Upper lobe of left lung (tissue), 4 donors: Measurements from ENCODE around the gene SPRED2.

ENCODE experiments used
- CTCF ChIP-seq, 6 experiments: fragments of 450-650 bp in 4 of 6; fragments of 200-600 bp in 2 of 6; sonication (generic) in 2 of 6; IDR thresholded peaks; one replicate each; pipeline ENCODE4 v1.5.1; 2016 to 2019; ENCODE audit warnings: antibody characterized with exemption in 6 of 6
- POLR2A ChIP-seq, 4 donors: fragments of 450-650 bp; IDR thresholded peaks; one replicate each; pipeline ENCODE4 v1.5.1; 2016 to 2017; ENCODE audit warnings: antibody characterized with exemption in 4 of 4, mild to moderate bottlenecking in 2 of 4
- POLR2AphosphoS5 ChIP-seq, 2 donors: sonication (generic); formaldehyde crosslinking; IDR thresholded peaks; one replicate each; pipeline ENCODE4 v1.5.1; 2017; ENCODE audit warnings: antibody characterized with exemption in 2 of 2

- TF ChIP-seq CTCF (IDR thresholded peaks at IDR 0.05) (no peak), POLR2A (IDR thresholded peaks at IDR 0.05) (no peak), POLR2AphosphoS5 (IDR thresholded peaks at IDR 0.05) (peak in 1 of 2 donors; percentile 17)
Measured at GRCh38 chr2:65366595-65367125, 65.7 kb downstream of the SPRED2 start.
